T47D (cell line): ENCODE data around the gene ABHD6.
"Not testable (repeated sequence)": the region's sequence is repeated elsewhere in the genome, so short reads cannot be mapped to it uniquely, and the experiment has no call there.

ENCODE experiments used
- DNase-seq, 2 experiments: peaks; one replicate each; pipeline versions ENCODE4 v3.0.0 to v3.0.0-alpha.2; 2011 to 2012; ENCODE audit warnings: low read depth in 1 of 2, low spot score in 1 of 2
- JUND ChIP-seq: IDR thresholded peaks from 2 replicates; pipeline ENCODE4 v1.6.1; 2012; ENCODE audit warnings: low read depth
- in situ Hi-C: cut with HindIII; loops from 2 replicates; pipeline ENCODE4 v1.10.0; 2016; ENCODE audit warnings: low sequenced_read_pairs, low pct_unique_long_range_greater_than_20kb

ABHD6 gene

DNA sequence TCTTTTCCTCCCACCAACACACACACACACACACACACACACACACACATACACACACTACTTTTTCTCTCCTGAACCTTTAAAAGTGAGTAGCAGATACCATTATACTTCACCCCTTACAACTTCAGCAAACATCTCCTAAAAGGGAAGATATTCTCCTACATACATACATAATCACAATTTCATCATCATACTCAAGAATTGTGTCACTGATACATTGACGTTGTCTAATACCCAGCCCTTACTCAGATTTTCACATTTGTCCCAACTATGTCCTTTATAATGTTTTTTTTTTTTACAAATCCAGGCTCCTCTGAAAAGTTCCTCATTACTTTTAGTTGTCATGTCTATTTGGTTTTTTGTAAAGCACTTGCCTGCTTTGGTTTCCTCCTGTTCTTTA is 18.5 kb downstream of the ABHD6 start:
- DNase-seq, result no peak
- in situ Hi-C loops, result no loop called here
- TF ChIP-seq JUND, result no peak

DNA sequence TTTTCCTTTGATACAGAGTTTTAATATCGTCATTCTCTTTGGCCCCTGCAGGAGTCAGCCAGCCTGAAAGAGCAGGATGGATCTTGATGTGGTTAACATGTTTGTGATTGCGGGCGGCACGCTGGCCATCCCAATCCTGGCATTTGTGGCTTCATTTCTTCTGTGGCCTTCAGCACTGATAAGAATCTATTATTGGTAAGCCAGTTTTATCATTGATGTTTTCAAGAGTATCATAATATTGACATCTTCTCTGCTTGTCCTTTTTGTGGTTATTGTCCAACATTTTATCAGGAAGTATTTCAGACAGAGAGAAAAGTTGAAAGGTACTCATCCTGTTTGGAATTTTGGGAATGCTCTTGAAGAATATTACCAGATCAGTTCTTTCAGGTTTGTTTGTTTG is 18.9 kb downstream of the ABHD6 start:
- DNase-seq, result no peak
- in situ Hi-C loops, result no loop called here
- TF ChIP-seq JUND, result no peak

DNA sequence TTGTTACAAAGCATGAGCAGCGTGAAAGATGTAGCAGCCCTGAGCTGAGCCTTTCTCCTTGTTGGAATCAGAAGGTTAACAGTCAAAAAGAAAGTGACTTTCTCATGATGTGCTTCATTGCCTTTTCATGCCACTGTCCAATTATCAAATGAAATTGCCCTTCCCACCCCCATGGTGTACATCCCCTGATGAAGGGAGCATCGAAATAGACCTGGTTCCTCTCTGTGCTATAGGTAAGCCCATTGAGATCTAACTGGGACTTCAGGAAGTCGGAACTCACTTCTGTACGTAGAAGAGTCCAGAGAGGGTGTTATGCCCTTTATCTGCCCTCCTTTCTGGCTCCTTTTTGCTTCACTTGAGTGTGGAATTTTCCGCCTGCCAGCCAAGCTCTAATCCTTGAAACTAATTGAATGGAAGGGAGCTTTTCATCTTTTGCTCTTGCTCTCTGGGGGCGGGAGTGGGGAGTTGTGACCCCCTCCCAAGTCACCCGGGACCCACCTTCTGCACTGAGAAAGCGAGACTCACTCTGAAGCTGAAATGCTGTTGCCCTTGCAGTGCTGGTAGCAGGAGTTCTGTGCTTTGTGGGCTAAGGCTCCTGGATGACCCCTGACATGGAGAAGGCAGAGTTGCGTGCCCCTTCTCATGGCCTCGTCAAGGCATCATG is 20.9 kb downstream of the ABHD6 start:
- no peak for DNase-seq
- in situ Hi-C loops, result no loop called here
- TF ChIP-seq JUND, result no peak

DNA sequence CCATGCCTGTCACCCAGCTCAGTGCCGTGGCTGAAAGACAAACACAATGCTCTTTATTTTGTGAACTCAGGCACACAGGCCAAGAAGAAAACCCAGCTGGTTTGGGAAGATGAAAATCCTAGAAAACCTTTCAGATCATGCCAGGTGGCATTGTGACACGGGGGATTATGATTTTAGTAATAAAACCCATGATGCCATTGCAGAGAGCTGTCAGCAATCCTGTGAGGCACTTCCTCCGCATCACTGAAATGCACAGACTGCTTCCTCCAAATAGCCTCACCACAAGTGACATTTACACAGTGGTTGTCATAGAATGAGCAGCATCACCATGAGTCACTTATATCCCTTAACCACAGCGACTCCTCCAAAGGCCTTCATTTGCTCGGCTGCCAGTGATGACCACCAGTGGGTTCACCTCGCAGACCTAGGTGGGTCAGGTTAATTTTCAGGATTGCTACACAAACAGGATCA is 22.7 kb downstream of the ABHD6 start:
- DNase-seq, result no peak
- in situ Hi-C loops, result no loop called here
- TF ChIP-seq JUND, result no peak

DNA sequence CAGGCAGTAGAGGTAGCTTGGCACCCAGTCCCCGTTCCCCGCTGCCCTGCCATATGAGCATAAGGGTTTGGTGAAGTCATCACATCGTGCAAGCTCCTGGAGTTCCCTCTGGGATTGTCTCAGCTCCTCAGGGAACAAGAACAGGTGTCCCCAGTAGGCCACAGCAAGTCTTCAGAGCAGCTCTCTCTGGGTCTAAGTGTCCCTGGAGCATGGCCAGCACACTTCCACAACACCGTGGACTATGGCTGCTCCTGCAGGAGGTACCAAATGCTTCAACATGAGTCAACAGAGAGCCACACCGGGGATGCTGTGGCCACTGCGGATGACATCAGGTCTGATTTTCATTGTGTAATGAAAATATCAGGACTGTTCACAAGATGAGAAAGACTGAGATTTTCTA is 23.1 kb downstream of the ABHD6 start:
- no peak for TF ChIP-seq JUND
- no peak for DNase-seq
- in situ Hi-C loops, result no loop called here

DNA sequence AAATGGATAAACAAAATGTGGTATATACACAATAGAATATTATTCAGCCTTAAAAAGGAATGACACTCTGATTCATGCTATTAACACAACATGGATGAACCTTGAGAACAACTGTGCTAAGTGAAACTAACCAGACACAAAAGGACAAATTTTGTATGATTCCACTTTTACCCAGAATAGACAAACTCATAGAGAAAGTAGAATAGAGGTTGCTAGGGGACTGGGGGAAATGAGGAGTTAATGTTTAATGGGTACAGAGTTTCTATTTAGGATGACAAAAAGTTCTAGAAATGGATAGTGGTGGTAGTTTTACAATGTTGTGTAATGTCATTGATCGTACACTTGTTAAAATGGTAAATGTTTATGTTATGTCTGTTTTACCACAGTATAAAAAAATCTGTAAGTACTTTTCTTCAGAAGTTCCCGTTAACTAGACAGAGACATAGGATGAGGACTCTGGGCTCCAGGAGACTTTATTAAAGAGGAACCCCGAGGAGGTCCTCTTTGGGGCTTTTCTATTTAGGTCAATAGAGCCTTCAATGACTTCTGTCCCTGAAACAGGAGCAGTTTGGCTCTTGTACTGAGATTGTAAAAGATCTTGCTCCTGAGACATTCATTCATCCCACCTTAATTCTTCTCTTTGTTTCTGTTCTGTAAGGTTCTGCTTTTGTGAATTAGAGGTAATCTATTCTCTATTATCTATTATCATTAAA is 24.5 kb downstream of the ABHD6 start:
- TF ChIP-seq JUND, result no peak
- in situ Hi-C loops, result no loop called here
- no peak for DNase-seq

DNA sequence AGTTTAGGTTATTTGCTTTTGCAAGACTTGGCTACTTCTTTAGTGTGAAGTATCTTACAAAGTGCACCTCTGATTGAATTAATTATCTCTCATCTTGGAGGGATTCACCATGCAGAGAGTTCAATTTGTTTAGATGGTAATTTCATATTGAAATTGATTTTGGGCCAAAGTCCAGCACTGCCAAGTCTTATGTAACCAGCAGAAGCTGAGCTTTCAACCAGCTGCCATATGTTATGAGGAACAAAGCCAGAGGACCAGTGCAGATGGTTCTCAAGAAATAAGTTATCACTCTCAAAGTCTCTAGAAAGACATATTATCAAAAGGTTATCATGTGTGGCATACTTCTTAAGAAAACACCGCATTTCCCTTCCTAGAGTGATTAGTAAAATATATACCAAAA is 29.0 kb downstream of the ABHD6 start:
- DNase-seq, result no peak
- in situ Hi-C loops, result no loop called here
- TF ChIP-seq JUND, result no peak

DNA sequence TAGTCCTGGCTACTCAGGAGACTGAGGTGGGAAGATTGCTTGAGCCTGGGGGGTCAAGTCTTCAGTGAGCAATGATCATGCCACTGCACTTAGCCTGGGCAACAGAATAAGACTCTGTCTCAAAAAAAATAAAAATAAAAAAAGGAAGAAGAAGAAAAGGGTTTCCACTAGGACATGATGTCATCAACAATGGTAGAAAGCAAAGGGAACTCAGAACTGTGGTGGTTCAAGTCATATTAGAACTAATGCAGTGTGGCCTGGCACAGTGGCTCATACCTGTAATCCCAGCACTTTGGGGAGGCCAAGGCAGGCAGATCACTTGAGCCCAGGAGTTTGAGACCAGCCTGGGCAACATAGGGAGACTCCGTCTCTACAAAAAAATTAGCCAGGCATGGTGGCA is 30.0 kb downstream of the ABHD6 start:
- DNase-seq, in situ Hi-C loops: not testable (repeated sequence)

DNA sequence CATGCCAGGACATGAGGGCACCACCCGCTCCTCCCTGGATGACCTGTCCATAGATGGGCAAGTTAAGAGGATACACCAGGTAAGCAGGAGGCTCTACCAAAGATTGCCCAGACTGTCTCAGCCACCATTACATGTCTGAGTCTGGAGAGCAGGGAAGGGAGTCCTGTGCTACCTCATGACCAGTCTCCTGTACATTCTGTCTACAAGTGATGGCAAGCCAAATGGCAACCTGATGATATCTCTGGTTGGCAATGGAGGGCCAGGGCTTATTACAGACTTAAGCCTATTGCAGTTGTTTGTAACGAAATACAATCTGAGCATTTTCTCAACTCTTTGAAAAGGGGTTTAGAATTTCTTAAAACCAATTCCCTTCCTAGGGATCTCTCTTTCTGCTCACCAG is 31.8 kb downstream of the ABHD6 start:
- no peak for TF ChIP-seq JUND
- DNase-seq, result no peak
- in situ Hi-C loops, result no loop called here

DNA sequence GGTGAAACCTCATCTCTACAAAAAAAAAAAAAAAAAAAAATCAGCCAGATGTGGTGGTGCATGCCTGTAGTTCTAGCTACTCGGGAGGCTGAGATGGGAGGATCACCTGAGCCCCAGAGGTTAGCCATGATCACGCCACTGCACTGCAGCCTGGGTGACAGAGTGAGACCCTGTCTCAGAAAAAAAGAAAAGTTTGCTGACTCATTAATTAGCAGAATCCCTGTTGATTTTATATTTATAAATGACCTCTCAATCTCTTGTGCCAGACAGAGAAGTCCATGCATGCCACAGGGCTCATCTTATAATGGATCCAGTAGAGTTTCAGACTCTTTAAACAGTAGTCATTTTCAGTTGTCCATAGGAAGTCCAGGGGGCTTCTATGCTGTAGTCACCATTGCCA is 32.9 kb downstream of the ABHD6 start:
- in situ Hi-C loops, result no loop called here
- TF ChIP-seq JUND, result no peak
- no peak for DNase-seq

DNA sequence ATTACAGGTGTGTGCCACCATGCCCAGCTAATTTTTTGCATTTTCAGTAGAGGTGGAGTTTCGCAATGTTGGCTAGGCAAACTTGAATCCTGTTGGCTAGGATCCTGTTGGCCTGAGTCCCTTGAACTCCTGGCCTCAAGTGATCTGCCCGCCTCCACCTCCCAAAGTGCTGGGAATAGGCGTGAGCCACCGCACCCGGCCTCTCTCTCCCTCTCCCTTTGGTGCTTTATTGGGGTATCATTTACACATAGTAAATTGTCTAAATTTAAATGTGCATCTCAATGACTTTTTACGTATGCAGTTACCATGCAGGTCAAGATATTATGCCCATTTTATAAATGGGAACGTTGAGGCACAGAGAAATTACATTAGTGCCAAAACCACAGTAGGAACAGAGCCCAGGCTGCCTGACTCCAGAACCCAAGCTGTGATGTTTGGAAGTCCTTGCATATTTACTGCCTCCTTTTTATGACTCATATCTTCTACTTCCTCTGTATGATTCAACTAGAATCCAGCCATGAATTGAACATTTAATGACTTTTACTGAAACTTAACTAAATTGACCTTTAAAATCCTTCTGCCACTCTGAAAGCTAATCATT is 34.4 kb downstream of the ABHD6 start:
- TF ChIP-seq JUND, result no peak
- in situ Hi-C loops, result no loop called here
- peak in 1 of 2 experiments; percentile 50 for DNase-seq

DNA sequence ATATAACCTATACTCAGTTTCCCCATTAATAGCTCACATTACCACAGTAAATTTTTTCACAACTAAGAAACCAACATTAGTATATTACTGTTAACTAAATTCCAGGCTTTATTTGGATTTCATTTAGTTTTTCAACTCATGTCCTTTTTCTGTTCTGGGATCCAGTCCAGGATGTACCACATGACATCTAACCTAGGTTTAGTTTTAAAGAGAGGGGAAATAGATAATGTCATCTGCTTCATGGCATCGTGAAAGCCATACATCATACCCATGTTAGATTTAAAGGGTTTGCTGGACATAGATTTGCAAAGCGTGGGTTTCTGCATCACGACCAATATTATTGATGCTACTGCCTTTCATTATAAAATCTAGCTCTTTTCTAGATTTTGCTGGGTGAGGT is 35.3 kb downstream of the ABHD6 start:
- in situ Hi-C loops, result no loop called here
- DNase-seq, result no peak
- no peak for TF ChIP-seq JUND

DNA sequence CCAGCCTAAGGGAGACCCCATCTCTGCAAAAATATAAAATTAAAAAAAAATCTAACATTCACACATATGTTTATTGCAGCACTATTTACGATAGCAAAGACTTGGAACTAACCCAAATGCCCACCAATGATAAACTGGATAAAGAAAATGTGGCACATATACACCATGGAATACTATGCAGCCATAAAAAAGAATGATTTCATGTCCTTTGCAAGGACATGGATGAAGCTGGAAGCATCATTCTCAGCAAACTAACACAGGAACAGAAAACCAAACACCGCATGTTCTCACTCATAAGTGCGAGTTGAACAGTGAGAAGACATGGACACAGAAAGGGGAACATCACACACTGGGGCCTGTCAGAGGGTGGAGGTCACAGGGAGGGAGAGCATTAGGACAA is 35.8 kb downstream of the ABHD6 start:
- DNase-seq, in situ Hi-C loops: not testable (repeated sequence)
